ENCODE data around the gene ZBTB4. TPM values are rescaled to one million over a fixed set of nuclear protein-coding genes. Genes with fewer than 3 reads are reported as not detected.

ZBTB4 gene
- total and polyA plus RNA-seq, 9 of the 15 experiments (the other 6 are each of a cell fraction or from before 2014, with no cell fraction given), result 0.92 to 6.9 (median 3.3) TPM

GRCh38 chr17:7483255-7484066, 4.0 kb upstream of the ZBTB4 start (continued):
- TF ChIP-seq CHD7 (IDR thresholded peaks at IDR 0.05; ENCODE audit: low read depth, low read length) (no peak), NELFE (IDR thresholded peaks at IDR 0.05; ENCODE audit: insufficient read depth, insufficient read length) (no peak), HMGN3 (IDR thresholded peaks at IDR 0.05; ENCODE audit: borderline replicate concordance, extremely low read depth, insufficient read length, low read depth, low read length) (no peak), PHF20 (IDR thresholded peaks at IDR 0.05; ENCODE audit: partially characterized antibody) (no peak), TCFL5 (CRISPR knock-in tag; conservative IDR thresholded peaks at IDR 0.05) (no peak), MCM7 (IDR thresholded peaks at IDR 0.05) (no peak), ZNF695 (CRISPR knock-in tag; IDR thresholded peaks at IDR 0.05) (no peak), ZNF57 (CRISPR knock-in tag; IDR thresholded peaks at IDR 0.05) (no peak), SMAD2 (IDR thresholded peaks at IDR 0.05; ENCODE audit: low read depth, low read length) (no peak), SMAD4 (CRISPR knock-in tag; conservative IDR thresholded peaks at IDR 0.05) (no peak), TCF7L2 (IDR thresholded peaks at IDR 0.05; ENCODE audit: low read depth, low read length) (no peak), ZNF124 (CRISPR knock-in tag; IDR thresholded peaks at IDR 0.05) (no peak), CHD4 (IDR thresholded peaks at IDR 0.05; ENCODE audit: insufficient read depth, insufficient replicate concordance, low read depth, low read length, poor library complexity, severe bottlenecking) (no peak), PTRF (tag; IDR thresholded peaks at IDR 0.05) (no peak), BMI1 (IDR thresholded peaks at IDR 0.05; ENCODE audit: low read length) (no peak), THRB (CRISPR knock-in tag; conservative IDR thresholded peaks at IDR 0.05) (no peak), LARP7 (IDR thresholded peaks at IDR 0.05) (no peak)
